ENCODE measurements around the gene SEMG1. TPM values are rescaled to one million over a fixed set of nuclear protein-coding genes. Genes with fewer than 3 reads are reported as not detected.

Gene SEMG1
- total RNA-seq, 2 donors from 2014 or later = not detected

Other genes with a start within 250 kb of the SEMG1 start
- gene TOMM34, start 246.6 kb upstream of the SEMG1 start, total RNA-seq = 1 to 10 TPM; 9.1 to 9.2 TPM
- 100 to 1,000 TPM; 271 to 280 TPM for gene STK4, start 240.5 kb upstream of the SEMG1 start, total RNA-seq
- not detected for gene KCNS1, start 105.9 kb upstream of the SEMG1 start, total RNA-seq
- not detected for gene WFDC5, start 91.9 kb upstream of the SEMG1 start, total RNA-seq
- gene WFDC12, start 82.6 kb upstream of the SEMG1 start, total RNA-seq = not detected
- gene PI3, start 32.1 kb upstream of the SEMG1 start, total RNA-seq = not detected
- gene SEMG2, start 14.3 kb downstream of the SEMG1 start, total RNA-seq = not detected
- not detected for gene SLPI, start 47.5 kb downstream of the SEMG1 start, total RNA-seq
- gene RBPJL, start 99.8 kb downstream of the SEMG1 start, total RNA-seq = not detected
- gene MATN4, start 101.3 kb downstream of the SEMG1 start, total RNA-seq = not detected
- gene SDC4, start 141.4 kb downstream of the SEMG1 start, total RNA-seq = 1 to 10 TPM; 2.7 to 5.3 TPM
- 10 to 100 TPM; 93.3 to 99.5 TPM for gene SYS1, start 156.1 kb downstream of the SEMG1 start, total RNA-seq
- not detected for gene TP53TG5, start 171.3 kb downstream of the SEMG1 start, total RNA-seq
- gene DBNDD2, start 201.3 kb downstream of the SEMG1 start, total RNA-seq = 10 to 100 TPM; 10.7 to 10.9 TPM
- gene PIGT, start 209.1 kb downstream of the SEMG1 start, total RNA-seq = 100 to 1,000 TPM; 115 to 136 TPM